HG03280 (cell line): ENCODE measurements around the gene FANCC.

Experiments used
- ATAC-seq: cut with Tn5 transposase; IDR thresholded peaks from one replicate; pipeline ENCODE4 v1.9.1; 2021; ENCODE audit warnings: mild to moderate bottlenecking, moderate library complexity; ENCODE audit not compliant: unreplicated experiment

The FANCC gene

GRCh38 chr9:95090023-95090791 is 227.3 kb downstream of the FANCC start:
- ATAC-seq: no peak

- ATAC-seq: no peak
These were observed 228.1 kb downstream of the FANCC start for GRCh38 chr9:95089257-95090022.

DNA sequence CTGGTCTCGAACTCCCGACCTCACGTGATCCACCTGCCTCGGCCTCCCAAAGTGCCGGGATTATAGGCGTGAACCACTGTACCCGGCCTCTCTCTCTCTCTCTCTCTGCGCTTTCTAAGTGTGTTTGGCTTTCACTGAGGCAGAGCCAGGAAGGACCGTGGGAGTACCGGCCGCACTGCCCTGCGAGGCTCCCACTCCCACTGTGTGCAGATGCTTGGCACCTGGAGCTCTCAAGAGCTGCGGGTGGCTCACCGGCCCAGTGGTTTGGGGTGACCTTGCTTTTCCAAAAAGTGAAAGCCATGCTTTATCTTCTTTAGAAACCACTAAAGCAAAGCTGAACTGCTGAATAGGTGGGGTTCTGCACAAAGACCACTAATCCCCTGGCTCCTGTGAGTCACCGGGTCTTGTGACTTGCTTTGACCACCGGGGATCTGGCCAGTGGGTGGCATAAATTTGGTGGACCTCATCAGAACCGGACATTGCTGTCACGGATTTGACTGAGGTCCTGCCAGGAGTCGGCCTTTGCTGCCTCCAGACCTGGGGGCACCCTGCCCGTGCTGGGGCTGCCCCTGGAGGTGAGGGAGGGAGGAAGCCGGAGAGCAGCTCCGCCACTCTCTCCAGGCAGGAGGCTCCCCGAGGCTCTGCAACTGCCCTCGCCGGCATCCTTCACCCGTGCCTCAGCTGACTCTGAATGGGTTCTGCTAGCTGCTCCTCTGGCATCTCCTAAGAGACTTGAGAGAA is 228.9 kb downstream of the FANCC start:
- ATAC-seq: no peak

DNA sequence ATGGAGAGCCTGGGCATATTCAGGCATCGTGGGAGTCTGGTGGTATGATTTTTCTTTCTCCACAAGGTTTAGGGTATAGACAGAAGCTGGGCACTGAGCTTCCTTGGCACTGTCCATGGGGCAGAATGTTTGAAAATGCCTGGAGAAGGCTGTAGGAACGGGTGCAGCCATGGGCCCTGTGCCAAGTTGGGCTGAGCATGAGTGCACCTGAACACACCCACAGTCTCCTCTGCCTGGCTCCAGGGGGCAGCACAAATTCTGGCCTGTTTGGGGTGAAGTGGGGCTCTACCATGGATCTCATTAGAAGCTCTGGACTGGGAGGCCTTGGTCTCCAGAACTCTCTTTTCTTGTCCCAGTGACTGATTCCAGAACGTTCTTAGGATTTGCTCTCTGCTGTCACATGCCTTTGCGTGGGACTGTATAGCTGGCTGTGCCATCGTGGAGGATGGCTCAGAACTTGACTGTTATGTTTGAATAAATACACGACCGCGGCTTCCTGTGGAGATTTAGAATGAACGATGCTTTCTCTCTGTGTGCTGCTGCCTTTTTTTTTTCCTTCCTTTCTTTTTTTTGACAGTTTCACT is 229.8 kb downstream of the FANCC start:
- no peak for ATAC-seq

GRCh38 chr9:95086564-95086955 is 230.9 kb downstream of the FANCC start:
- no peak for ATAC-seq

DNA sequence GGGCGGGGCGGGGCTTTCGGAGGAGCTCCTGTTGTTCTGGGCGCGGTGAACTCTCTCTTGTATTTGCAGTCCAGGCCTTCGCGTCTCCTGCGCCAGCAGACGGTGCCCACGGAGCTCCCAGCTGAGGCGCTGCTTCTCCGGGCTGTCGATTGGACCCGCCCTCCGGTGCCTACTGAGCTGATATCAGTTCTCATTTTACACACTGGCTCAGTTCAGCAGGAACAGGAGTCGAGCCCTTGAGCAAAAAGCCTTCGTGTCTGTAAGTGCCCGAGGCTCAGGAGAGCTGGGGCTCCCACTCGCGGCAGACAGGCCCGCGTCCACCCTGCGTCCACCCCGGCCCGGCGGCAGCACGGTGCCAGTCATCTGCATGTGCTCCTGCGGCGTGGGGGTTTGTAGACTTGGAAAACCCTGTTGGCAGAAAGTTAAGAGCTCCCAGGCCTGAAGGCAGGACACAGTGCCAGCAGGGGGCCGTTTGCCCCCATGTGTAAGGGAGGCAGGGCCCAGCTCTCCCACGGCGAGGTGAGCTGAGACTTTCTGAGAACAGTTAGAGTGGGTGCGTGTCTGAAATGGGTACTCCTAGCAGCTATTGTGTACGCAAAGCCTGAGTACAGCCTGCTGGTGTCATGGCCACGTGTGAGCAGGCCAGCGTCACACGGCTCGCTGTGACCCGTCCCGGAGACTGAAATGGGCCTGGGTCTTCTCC is 231.5 kb downstream of the FANCC start:
- ATAC-seq: no peak

- ATAC-seq: no peak
These were observed 232.3 kb downstream of the FANCC start for GRCh38 chr9:95085036-95085770.

- ATAC-seq: no peak
These were observed 233.1 kb downstream of the FANCC start for GRCh38 chr9:95084254-95084934.

DNA sequence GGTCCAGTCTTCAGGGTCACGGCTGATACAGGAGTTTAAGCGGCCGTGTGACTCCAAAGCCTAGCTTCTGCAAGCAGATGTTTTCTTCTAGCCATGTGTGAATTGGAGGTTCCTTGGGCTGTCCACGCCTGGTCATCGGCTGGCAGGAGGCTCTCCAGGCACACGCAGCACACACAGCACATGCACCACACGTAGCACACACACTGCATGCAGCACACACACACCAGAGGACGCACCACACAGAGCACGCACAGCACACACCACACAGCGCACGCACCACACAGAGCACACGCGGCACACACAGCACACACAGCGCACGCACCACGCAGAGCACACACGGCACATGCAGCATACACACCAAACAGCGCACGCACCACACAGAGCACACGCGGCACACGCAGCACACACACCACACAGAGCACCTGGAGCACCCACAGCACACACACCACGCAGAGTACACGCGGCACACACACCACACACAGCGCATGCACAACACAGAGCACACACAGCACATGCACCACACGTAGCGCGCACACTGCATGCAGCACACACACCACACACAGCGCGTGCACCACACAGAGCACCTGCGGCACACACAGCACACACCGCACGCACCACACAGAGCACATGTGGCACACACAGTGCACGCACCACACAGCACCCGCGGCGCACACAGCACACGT is 234.3 kb downstream of the FANCC start:
- ATAC-seq: no peak

DNA sequence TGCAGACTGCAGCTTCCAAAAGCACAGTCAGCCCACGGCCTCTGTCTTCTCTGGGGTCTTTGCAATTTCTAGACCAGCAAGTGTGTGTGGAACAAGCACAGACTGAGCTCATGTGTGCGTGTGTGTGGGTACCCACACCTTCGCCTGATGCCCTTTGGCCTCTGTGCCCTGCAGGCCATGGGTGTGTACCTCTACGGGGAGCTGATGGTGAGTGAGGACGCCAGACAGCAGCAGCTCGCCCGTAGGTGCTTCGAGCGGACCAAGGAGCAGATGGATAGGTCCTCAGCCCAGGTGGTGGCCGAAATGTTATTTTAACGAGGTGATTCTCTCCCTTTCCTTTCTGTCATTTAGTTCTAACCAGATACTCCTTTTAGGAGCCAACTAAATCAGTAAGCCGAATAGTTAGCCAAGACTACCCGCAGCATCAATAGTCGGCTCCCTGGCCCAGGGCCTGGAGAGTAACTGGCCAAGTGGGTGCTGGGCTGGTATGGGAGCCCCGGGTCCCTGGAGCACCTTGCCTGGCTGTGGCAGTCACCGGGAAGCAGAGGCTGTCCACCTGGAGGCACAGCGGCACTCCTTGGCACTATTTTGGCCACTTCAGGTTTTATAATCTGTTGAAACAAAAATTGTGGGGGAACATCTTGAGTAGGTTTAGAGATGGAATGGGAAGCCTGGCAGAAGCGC is 235.0 kb downstream of the FANCC start:
- no peak for ATAC-seq

DNA sequence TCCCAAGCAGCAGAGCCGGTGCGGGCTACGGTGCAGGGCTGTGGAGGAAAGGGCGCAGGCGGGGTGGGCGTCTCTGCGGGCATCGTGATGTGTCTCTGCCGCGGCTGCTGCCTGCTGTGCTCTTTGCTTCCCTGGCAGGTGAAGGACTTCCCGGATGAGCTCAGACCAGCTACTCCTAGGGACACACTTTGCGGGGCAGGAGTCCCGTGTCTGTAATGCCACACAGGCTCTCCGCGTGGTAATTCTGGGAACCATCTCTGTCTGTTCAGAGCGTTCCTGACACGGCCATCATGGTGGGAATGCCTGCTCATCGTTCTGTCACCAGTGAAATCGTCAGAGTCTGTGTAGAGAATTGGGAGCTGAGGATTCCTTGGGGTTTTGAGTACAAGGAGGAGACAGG is 235.5 kb downstream of the FANCC start:
- ATAC-seq: no peak

- ATAC-seq: no peak
These were observed 236.4 kb downstream of the FANCC start for GRCh38 chr9:95080961-95081647.

DNA sequence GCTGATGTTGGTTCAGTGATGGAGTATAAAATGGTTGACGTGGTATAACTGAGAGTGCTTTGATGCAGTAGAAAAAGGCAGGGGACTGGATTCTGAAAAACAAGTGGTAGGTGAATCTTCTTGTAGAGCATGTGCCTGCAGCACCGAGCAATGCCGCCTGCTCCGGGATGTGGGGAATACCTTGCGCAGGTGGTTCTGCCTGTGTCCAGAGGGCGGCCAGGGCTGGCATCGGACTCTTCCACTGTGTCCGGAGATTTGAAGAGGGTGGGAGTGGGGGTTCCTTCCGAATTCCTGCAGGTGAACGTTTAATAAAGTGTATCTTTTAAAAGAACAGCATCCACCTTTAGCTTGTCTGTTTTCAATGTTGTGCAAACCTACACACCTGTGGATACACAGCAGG is 238.0 kb downstream of the FANCC start:
- ATAC-seq: no peak

GRCh38 chr9:95078939-95079338 is 238.6 kb downstream of the FANCC start:
- ATAC-seq: no peak

DNA sequence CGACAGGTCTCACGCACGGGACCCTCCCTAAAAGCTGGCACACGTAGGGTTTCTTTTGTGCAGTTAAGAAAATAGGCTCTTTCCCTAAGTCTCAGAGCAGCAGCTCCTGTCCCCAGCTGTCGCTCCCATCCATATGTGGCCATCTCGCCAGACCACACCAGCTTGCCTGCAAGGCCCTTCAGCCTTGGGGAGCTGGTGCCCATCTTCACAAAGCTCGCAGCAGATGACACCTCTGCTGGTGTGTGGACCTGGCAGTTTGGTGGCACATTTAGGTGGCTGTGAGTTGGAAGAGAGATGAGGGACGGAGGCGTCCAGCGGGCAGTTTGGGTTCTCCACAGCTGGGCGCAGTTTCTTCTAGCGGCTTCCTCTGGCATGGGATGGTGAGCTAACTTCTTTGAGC is 239.0 kb downstream of the FANCC start:
- ATAC-seq: no peak

GRCh38 chr9:95077766-95078370 is 239.6 kb downstream of the FANCC start:
- no peak for ATAC-seq

- no peak for ATAC-seq
These were observed 240.3 kb downstream of the FANCC start for GRCh38 chr9:95077053-95077765.
